H9 (cell line): ENCODE data around the gene KLHL7. TPM values are rescaled to one million over a fixed set of nuclear protein-coding genes. Genes with fewer than 3 reads are reported as not detected.
A peak's percentile ranks its signal among the peaks of the same experiment; 100 is the strongest.

Source experiments
- DNase-seq: peaks from one replicate; pipeline ENCODE4 v3.0.0-alpha.2; 2017
- H2AFZ ChIP-seq: one replicate; pipeline ENCODE4 v1.6.1; 2013; ENCODE audit warnings: mild to moderate bottlenecking, low read length, control low read depth, moderate library complexity
- H2AK5ac ChIP-seq: 2 replicates; pipeline ENCODE4 v1.6.1; 2013; ENCODE audit warnings: low read length, control low read depth, mixed read lengths; ENCODE audit not compliant: insufficient read length
- H2BK120ac ChIP-seq: one replicate; pipeline ENCODE4 v1.6.1; 2013; ENCODE audit warnings: low read depth, mild to moderate bottlenecking, low read length, control low read depth, inconsistent platforms; ENCODE audit not compliant: poor library complexity, severe bottlenecking
- H2BK12ac ChIP-seq: 2 replicates; pipeline ENCODE4 v1.6.1; 2013; ENCODE audit warnings: low read length, control low read depth, mixed read lengths, low read depth; ENCODE audit not compliant: insufficient read length
- H2BK15ac ChIP-seq: 2 replicates; pipeline ENCODE4 v1.6.1; 2013; ENCODE audit warnings: low read depth, low read length, control low read depth
- H2BK20ac ChIP-seq: one replicate; pipeline ENCODE4 v1.6.1; 2013; ENCODE audit warnings: low read depth, mild to moderate bottlenecking, low read length, control low read depth, inconsistent platforms; ENCODE audit not compliant: poor library complexity, severe bottlenecking
- H2BK5ac ChIP-seq: 2 replicates; pipeline ENCODE4 v1.6.1; 2013; ENCODE audit warnings: low read length, control low read depth, mixed read lengths; ENCODE audit not compliant: insufficient read length
- H3K14ac ChIP-seq: 2 replicates; pipeline ENCODE4 v1.6.1; 2013; ENCODE audit warnings: low read length, control low read depth; ENCODE audit not compliant: insufficient read depth
- H3K18ac ChIP-seq: 2 replicates; pipeline ENCODE4 v1.6.1; 2013; ENCODE audit warnings: low read depth, mild to moderate bottlenecking, mixed read lengths, low read length, control low read depth; ENCODE audit not compliant: insufficient read length
- H3K23ac ChIP-seq: 2 replicates; pipeline ENCODE4 v1.6.1; 2013; ENCODE audit warnings: low read length, control low read depth, mixed read lengths, low read depth; ENCODE audit not compliant: insufficient read length
- H3K23me2 ChIP-seq: 2 replicates; pipeline ENCODE4 v1.6.1; 2013; ENCODE audit warnings: low read depth, mild to moderate bottlenecking, mixed read lengths, low read length, control low read depth; ENCODE audit not compliant: insufficient read length, poor library complexity, severe bottlenecking
- H3K27ac ChIP-seq: 2 replicates; pipeline ENCODE4 v1.5.1; 2013; ENCODE audit warnings: low read length, control low read depth, mixed read lengths, low read depth; ENCODE audit not compliant: insufficient read length
- H3K27me3 ChIP-seq: 2 replicates; pipeline ENCODE4 v1.6.1; 2013; ENCODE audit warnings: low read length, control low read depth, inconsistent platforms; ENCODE audit not compliant: insufficient read depth
- H3K4ac ChIP-seq: 2 replicates; pipeline ENCODE4 v1.6.1; 2013; ENCODE audit warnings: low read depth, mild to moderate bottlenecking, control low read depth, inconsistent platforms, low read length, moderate library complexity
- H3K4me1 ChIP-seq: 2 replicates; pipeline ENCODE4 v1.6.1; 2013; ENCODE audit warnings: low read length, control low read depth, inconsistent platforms; ENCODE audit not compliant: insufficient read depth
- H3K4me2 ChIP-seq: 2 replicates; pipeline ENCODE4 v1.6.1; 2013; ENCODE audit warnings: low read length, control low read depth, mixed read lengths; ENCODE audit not compliant: insufficient read length, insufficient read depth
- H3K56ac ChIP-seq: 2 replicates; pipeline ENCODE4 v1.6.1; 2013; ENCODE audit warnings: low read depth, mild to moderate bottlenecking, mixed read lengths, low read length, control low read depth; ENCODE audit not compliant: insufficient read length
- H3K79me1 ChIP-seq: 2 replicates; pipeline ENCODE4 v1.6.1; 2013; ENCODE audit warnings: low read depth, mild to moderate bottlenecking, moderate library complexity, low read length, control low read depth, inconsistent platforms; ENCODE audit not compliant: insufficient read depth, poor library complexity, severe bottlenecking
- H3K79me2 ChIP-seq: 2 replicates; pipeline ENCODE4 v1.6.1; 2013; ENCODE audit warnings: low read length, control low read depth, inconsistent platforms; ENCODE audit not compliant: insufficient read depth
- H3K9ac ChIP-seq: 2 replicates; pipeline ENCODE4 v1.6.1; 2013; ENCODE audit warnings: low read length, control low read depth, mixed read lengths; ENCODE audit not compliant: insufficient read length; ENCODE audit errors: extremely low read depth
- H3K9me3 ChIP-seq: one replicate; pipeline ENCODE4 v1.6.1; 2013; ENCODE audit warnings: low read depth, low read length, inconsistent platforms; ENCODE audit not compliant: control insufficient read depth
- H3T11ph ChIP-seq: one replicate; pipeline ENCODE4 v1.6.1; 2013; ENCODE audit warnings: mild to moderate bottlenecking, low read length, control low read depth, inconsistent platforms
- H4K20me1 ChIP-seq: one replicate; pipeline ENCODE4 v1.6.1; 2013; ENCODE audit not compliant: control insufficient read depth, insufficient read length, insufficient read depth
- H4K5ac ChIP-seq: 2 replicates; pipeline ENCODE4 v1.6.1; 2013; ENCODE audit warnings: low read depth, mild to moderate bottlenecking, mixed read lengths, low read length, control low read depth; ENCODE audit not compliant: insufficient read length
- H4K8ac ChIP-seq: replicated peaks from 2 replicates; pipeline ENCODE4 v1.6.1; 2013; ENCODE audit warnings: low read length, control low read depth, mixed read lengths, low read depth; ENCODE audit not compliant: insufficient read length
- H4K91ac ChIP-seq: 2 replicates; pipeline ENCODE4 v1.6.1; 2013; ENCODE audit warnings: low read depth, mild to moderate bottlenecking, moderate library complexity, mixed read lengths, low read length, control low read depth; ENCODE audit not compliant: insufficient read length
- H3K27ac Mint-ChIP-seq, 3 experiments: 2 replicates in 2 of 3; 3 replicates in 1 of 3; pipeline ENCODE4 v1.8.0; 2020 to 2021; ENCODE audit warnings: mixed read lengths in 3 of 3, mild to moderate bottlenecking in 1 of 3, moderate library complexity in 1 of 3
- H3K27me3 Mint-ChIP-seq: 2 replicates; pipeline ENCODE4 v1.8.0; 2021; ENCODE audit warnings: low read depth, mild to moderate bottlenecking, moderate library complexity, mixed read lengths
- H3K36me3 Mint-ChIP-seq, 3 experiments: 2 replicates in 2 of 3; 3 replicates in 1 of 3; pipeline ENCODE4 v1.8.0; 2020 to 2021; ENCODE audit warnings: low read depth in 3 of 3, mixed read lengths in 3 of 3; ENCODE audit not compliant: insufficient read depth in 1 of 3
- H3K4me1 Mint-ChIP-seq, 2 experiments: 2 replicates each; pipeline ENCODE4 v1.8.0; 2020; ENCODE audit warnings: mixed read lengths in 2 of 2
- H3K4me3 Mint-ChIP-seq, 2 experiments: 2 replicates in 1 of 2; 3 replicates in 1 of 2; pipeline ENCODE4 v1.8.0; 2020 to 2021; ENCODE audit warnings: mild to moderate bottlenecking in 2 of 2, mixed read lengths in 2 of 2, moderate library complexity in 1 of 2
- H3K9me3 Mint-ChIP-seq, 2 experiments: 2 replicates in 1 of 2; 3 replicates in 1 of 2; pipeline ENCODE4 v1.8.0; 2020; ENCODE audit warnings: mild to moderate bottlenecking in 2 of 2, mixed read lengths in 2 of 2, moderate library complexity in 1 of 2
- CTCF ChIP-seq: fragments of 200-600 bp; sonication (generic); conservative IDR thresholded peaks from 3 replicates; pipeline ENCODE4 v1.8.0; 2021; ENCODE audit warnings: antibody characterized with exemption, mild to moderate bottlenecking
- WGBS: extraction: QIAGEN DNeasy Blood & Tissue Kit; methylation state at CpG from one replicate; pipeline ENCODE4 v1.1.7; 2013; ENCODE audit warnings: missing lambda C conversion rate, low lambda C conversion rate, mixed read lengths; ENCODE audit not compliant: insufficient read length; ENCODE audit errors: extremely low coverage; 5-methylcytosine and 5-hydroxymethylcytosine counted together
- total RNA-seq: library from RNA; stranded (reverse); gene quantifications from 2 replicates; pipeline ENCODE4 v1.2.1, GENCODE V29; 2021

The KLHL7 gene
- total RNA-seq, 1 experiment from 2014 or later = 56.7 TPM

GRCh38 chr7:23220690-23221305 lies 115.2 kb downstream of the KLHL7 start:
- Mint-ChIP-seq H3K27ac (peak overlapping the region in 1 of 3 experiments; percentile 37; a peak in 2 of 7 replicates), H3K27me3 (no peaks in the 10 kb centered on the region), H3K4me1 (peaks cover 12 to 17% of the 10 kb centered on the region in 2 experiments), H3K4me3 (no peak overlapping the region), H3K36me3 (no peaks in the 10 kb centered on the region), H3K9me3 (no peaks in the 10 kb centered on the region)
- H3K79me2 ChIP-seq = no peaks in the 10 kb centered on the region
- no peak overlapping the region for H4K91ac ChIP-seq
- no peak overlapping the region for H3K27ac ChIP-seq
- no peak overlapping the region for H3K18ac ChIP-seq
- no peaks in the 10 kb centered on the region for H3K27me3 ChIP-seq
- H3K9me3 ChIP-seq = no peaks in the 10 kb centered on the region
- no peak overlapping the region for H4K8ac ChIP-seq
- no peak overlapping the region for H3K9ac ChIP-seq
- no peak for TF ChIP-seq CTCF
- no peak overlapping the region for H2AK5ac ChIP-seq
- H4K5ac ChIP-seq = no peak overlapping the region
- no peak overlapping the region for H3K56ac ChIP-seq
- H3K4ac ChIP-seq = no peak overlapping the region
- no peak overlapping the region for H2BK120ac ChIP-seq
- H3K14ac ChIP-seq = no peak overlapping the region
- WGBS = no CpG with 5 or more reads among the region's 10 CpGs
- H2BK20ac ChIP-seq = no peak overlapping the region
- no peaks in the 10 kb centered on the region for H3K23me2 ChIP-seq
- no peak for DNase-seq
- no peak overlapping the region for H2AFZ ChIP-seq
- no peak overlapping the region for H2BK15ac ChIP-seq
- no peak overlapping the region for H2BK12ac ChIP-seq
- H3K23ac ChIP-seq = no peak overlapping the region
- no peak overlapping the region for H2BK5ac ChIP-seq
- no peaks in the 10 kb centered on the region for H3K79me1 ChIP-seq
- H3T11ph ChIP-seq = no peak overlapping the region
- H3K4me1 ChIP-seq = no peaks in the 10 kb centered on the region
- no peaks in the 10 kb centered on the region for H4K20me1 ChIP-seq
- H3K4me2 ChIP-seq = no peak overlapping the region
